HepG2 (cell line): ENCODE measurements around the gene OR10H1. TPM values are rescaled to one million over a fixed set of nuclear protein-coding genes. Genes with fewer than 3 reads are reported as not detected.

ENCODE experiments used
- ELF1 ChIP-seq: sonication (generic); formaldehyde crosslinking; IDR thresholded peaks from 2 replicates; pipeline ENCODE4 v1.4.0; 2020; ENCODE audit warnings: missing genetic modification reagents
- ELF4 ChIP-seq: sonication (generic); formaldehyde crosslinking; IDR thresholded peaks from 2 replicates; pipeline ENCODE4 v1.5.0; 2020; ENCODE audit warnings: missing genetic modification reagents, mild to moderate bottlenecking, moderate library complexity, borderline replicate concordance
- HNF4G ChIP-seq, 2 experiments: sonication (generic) in 1 of 2; formaldehyde crosslinking in 1 of 2; IDR thresholded peaks; 2 replicates each; pipeline versions ENCODE4 v1.4.0 to v1.6.1; 2011 to 2020; ENCODE audit warnings: borderline replicate concordance in 2 of 2, low read depth in 2 of 2, mild to moderate bottlenecking in 2 of 2, low read length in 1 of 2, missing genetic modification reagents in 1 of 2, moderate library complexity in 1 of 2
- ISX ChIP-seq: sonication (generic); formaldehyde crosslinking; conservative IDR thresholded peaks from 2 replicates; pipeline ENCODE4 v1.5.0; 2020; ENCODE audit warnings: missing genetic modification reagents
- MAFG ChIP-seq: sonication (generic); formaldehyde crosslinking; IDR thresholded peaks from 2 replicates; pipeline ENCODE4 v1.5.1; 2020; ENCODE audit warnings: mild to moderate bottlenecking, missing genetic modification reagents
- MIXL1 ChIP-seq: IDR thresholded peaks from 2 replicates; pipeline ENCODE4 v1.6.1; 2016
- MTERF4 ChIP-seq: sonication (generic); formaldehyde crosslinking; IDR thresholded peaks from 2 replicates; pipeline ENCODE4 v1.8.0; 2023; ENCODE audit warnings: mild to moderate bottlenecking, missing genetic modification reagents
- NFYC ChIP-seq: IDR thresholded peaks from 2 replicates; pipeline ENCODE4 v1.6.1; 2016; ENCODE audit warnings: missing genetic modification reagents, missing compliant biosample characterization
- RFX5 ChIP-seq: IDR thresholded peaks from 2 replicates; pipeline ENCODE4 v1.6.1; 2011; ENCODE audit warnings: low read depth, low read length, improper control_type of control experiment
- SMC3 ChIP-seq: IDR thresholded peaks from 2 replicates; pipeline ENCODE4 v1.6.1; 2011; ENCODE audit warnings: low read length, improper control_type of control experiment
- TAF1 ChIP-seq: sonication (generic); formaldehyde crosslinking; IDR thresholded peaks from 2 replicates; pipeline ENCODE4 v1.4.0; 2020; ENCODE audit warnings: missing genetic modification reagents
- ZNF10 ChIP-seq: sonication (generic); formaldehyde crosslinking; IDR thresholded peaks from 2 replicates; pipeline ENCODE4 v1.4.0; 2020; ENCODE audit warnings: mild to moderate bottlenecking, low read depth, missing genetic modification reagents, borderline replicate concordance
- ZNF329 ChIP-seq: sonication (generic); formaldehyde crosslinking; IDR thresholded peaks from 2 replicates; pipeline ENCODE4 v1.9.0; 2021; ENCODE audit warnings: low read depth, mild to moderate bottlenecking, missing genetic modification reagents
- ZNF629 ChIP-seq: sonication (generic); formaldehyde crosslinking; conservative IDR thresholded peaks from 2 replicates; pipeline ENCODE4 v1.5.0; 2020; ENCODE audit warnings: missing genetic modification reagents
- ZNF674 ChIP-seq: sonication (generic); formaldehyde crosslinking; IDR thresholded peaks from 2 replicates; pipeline ENCODE4 v1.5.0; 2020; ENCODE audit warnings: low read depth, mild to moderate bottlenecking, missing genetic modification reagents
- ZNF850 ChIP-seq: sonication (generic); formaldehyde crosslinking; conservative IDR thresholded peaks from 2 replicates; pipeline ENCODE4 v1.9.0; 2021; ENCODE audit warnings: mild to moderate bottlenecking, missing genetic modification reagents
- polyA plus RNA-seq, 8 experiments: library from polyadenylated mRNA; depleted of rRNA in 3 of 8; stranded (reverse) in 7 of 8; unstranded in 1 of 8; fragments of >200 nt; fragmentation: Illumina TruSeq in 4 of 8; extraction: Trizol in 4 of 8; gene quantifications; 2 replicates each; pipeline versions ENCODE4 v1.2.1 to v1.2.3, GENCODE V29; 2011 to 2016; ENCODE audit warnings: low read depth in 4 of 8, missing spikeins in 1 of 8, mixed read lengths in 1 of 8; ENCODE audit not compliant: insufficient read depth in 1 of 8
- total RNA-seq, 5 experiments: library from RNA; depleted of rRNA; stranded (reverse); fragments of >200 nt; fragmentation: Illumina TruSeq; extraction: Trizol; gene quantifications; 2 replicates each; pipeline ENCODE4 v1.2.3, GENCODE V29; 2016; ENCODE audit warnings: low read depth in 1 of 5
- TF ChIP-seq, protein P1 (sequence below): sonication (generic); formaldehyde crosslinking; conservative IDR thresholded peaks from 2 replicates; pipeline ENCODE4 v1.8.0; 2022; ENCODE audit warnings: missing genetic modification reagents
- TF ChIP-seq, protein P2 (sequence below): sonication (generic); formaldehyde crosslinking; IDR thresholded peaks from 2 replicates; pipeline ENCODE4 v1.4.0; 2020; ENCODE audit warnings: missing genetic modification reagents, mild to moderate bottlenecking, borderline replicate concordance
- TF ChIP-seq, protein P3 (sequence below): sonication (generic); formaldehyde crosslinking; IDR thresholded peaks from 2 replicates; pipeline ENCODE4 v1.4.0; 2020; ENCODE audit warnings: missing genetic modification reagents, borderline replicate concordance
- TF ChIP-seq, protein P4 (sequence below): IDR thresholded peaks from 2 replicates; pipeline ENCODE4 v1.6.1; 2016; ENCODE audit warnings: missing genetic modification reagents, missing compliant biosample characterization

Gene OR10H1
- total and polyA plus RNA-seq, 2 of the 13 experiments (the other 11 are each of a cell fraction or from before 2014, with no cell fraction given), result not detected

- TF ChIP-seq HNF4G (IDR thresholded peaks at IDR 0.05; ENCODE audit: borderline replicate concordance, low read depth, low read length) (no peak), HNF4G (CRISPR knock-in tag; IDR thresholded peaks at IDR 0.05; ENCODE audit: borderline replicate concordance, low read depth) (no peak), MAFG (no peak), ZNF674 (CRISPR knock-in tag) (no peak), TAF1 (no peak), ELF4 (CRISPR knock-in tag) (no peak; the same call in 1 of the 2 replicates), ZNF329 (CRISPR knock-in tag) (no peak), MIXL1 (CRISPR knock-in tag) (no peak), NFYC (no peak), RFX5 (no peak), ELF1 (no peak), SMC3 (no peak), ZNF10 (CRISPR knock-in tag) (no peak), MTERF4 (CRISPR knock-in tag) (peak; percentile 17; the same call in 1 of the 2 replicates), ZNF629 (CRISPR knock-in tag) (no peak), ISX (CRISPR knock-in tag) (no peak), ZNF850 (CRISPR knock-in tag) (no peak)
- TF ChIP-seq, protein P1, sequence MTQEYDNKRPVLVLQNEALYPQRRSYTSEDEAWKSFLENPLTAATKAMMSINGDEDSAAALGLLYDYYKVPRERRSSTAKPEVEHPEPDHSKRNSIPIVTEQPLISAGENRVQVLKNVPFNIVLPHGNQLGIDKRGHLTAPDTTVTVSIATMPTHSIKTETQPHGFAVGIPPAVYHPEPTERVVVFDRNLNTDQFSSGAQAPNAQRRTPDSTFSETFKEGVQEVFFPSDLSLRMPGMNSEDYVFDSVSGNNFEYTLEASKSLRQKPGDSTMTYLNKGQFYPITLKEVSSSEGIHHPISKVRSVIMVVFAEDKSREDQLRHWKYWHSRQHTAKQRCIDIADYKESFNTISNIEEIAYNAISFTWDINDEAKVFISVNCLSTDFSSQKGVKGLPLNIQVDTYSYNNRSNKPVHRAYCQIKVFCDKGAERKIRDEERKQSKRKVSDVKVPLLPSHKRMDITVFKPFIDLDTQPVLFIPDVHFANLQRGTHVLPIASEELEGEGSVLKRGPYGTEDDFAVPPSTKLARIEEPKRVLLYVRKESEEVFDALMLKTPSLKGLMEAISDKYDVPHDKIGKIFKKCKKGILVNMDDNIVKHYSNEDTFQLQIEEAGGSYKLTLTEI (CRISPR knock-in tag), result no peak
- TF ChIP-seq, protein P2, sequence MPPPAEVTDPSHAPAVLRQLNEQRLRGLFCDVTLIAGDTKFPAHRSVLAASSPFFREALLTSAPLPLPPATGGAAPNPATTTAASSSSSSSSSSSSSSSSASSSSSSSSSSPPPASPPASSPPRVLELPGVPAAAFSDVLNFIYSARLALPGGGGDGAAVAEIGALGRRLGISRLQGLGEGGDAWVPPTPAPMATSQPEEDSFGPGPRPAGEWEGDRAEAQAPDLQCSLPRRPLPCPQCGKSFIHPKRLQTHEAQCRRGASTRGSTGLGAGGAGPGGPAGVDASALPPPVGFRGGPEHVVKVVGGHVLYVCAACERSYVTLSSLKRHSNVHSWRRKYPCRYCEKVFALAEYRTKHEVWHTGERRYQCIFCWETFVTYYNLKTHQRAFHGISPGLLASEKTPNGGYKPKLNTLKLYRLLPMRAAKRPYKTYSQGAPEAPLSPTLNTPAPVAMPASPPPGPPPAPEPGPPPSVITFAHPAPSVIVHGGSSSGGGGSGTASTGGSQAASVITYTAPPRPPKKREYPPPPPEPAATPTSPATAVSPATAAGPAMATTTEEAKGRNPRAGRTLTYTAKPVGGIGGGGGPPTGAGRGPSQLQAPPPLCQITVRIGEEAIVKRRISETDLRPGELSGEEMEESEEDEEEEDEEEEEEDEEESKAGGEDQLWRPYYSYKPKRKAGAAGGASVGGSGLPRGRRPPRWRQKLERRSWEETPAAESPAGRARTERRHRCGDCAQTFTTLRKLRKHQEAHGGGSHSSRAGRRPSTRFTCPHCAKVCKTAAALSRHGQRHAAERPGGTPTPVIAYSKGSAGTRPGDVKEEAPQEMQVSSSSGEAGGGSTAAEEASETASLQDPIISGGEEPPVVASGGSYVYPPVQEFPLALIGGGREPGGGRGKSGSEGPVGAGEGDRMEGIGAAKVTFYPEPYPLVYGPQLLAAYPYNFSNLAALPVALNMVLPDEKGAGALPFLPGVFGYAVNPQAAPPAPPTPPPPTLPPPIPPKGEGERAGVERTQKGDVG, result no peak
- TF ChIP-seq, protein P3, sequence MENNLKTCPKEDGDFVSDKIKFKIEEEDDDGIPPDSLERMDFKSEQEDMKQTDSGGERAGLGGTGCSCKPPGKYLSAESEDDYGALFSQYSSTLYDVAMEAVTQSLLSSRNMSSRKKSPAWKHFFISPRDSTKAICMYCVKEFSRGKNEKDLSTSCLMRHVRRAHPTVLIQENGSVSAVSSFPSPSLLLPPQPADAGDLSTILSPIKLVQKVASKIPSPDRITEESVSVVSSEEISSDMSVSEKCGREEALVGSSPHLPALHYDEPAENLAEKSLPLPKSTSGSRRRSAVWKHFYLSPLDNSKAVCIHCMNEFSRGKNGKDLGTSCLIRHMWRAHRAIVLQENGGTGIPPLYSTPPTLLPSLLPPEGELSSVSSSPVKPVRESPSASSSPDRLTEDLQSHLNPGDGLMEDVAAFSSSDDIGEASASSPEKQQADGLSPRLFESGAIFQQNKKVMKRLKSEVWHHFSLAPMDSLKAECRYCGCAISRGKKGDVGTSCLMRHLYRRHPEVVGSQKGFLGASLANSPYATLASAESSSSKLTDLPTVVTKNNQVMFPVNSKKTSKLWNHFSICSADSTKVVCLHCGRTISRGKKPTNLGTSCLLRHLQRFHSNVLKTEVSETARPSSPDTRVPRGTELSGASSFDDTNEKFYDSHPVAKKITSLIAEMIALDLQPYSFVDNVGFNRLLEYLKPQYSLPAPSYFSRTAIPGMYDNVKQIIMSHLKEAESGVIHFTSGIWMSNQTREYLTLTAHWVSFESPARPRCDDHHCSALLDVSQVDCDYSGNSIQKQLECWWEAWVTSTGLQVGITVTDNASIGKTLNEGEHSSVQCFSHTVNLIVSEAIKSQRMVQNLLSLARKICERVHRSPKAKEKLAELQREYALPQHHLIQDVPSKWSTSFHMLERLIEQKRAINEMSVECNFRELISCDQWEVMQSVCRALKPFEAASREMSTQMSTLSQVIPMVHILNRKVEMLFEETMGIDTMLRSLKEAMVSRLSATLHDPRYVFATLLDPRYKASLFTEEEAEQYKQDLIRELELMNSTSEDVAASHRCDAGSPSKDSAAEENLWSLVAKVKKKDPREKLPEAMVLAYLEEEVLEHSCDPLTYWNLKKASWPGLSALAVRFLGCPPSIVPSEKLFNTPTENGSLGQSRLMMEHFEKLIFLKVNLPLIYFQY (CRISPR knock-in tag), result peak; percentile 63; the same call in 1 of the 2 replicates
- TF ChIP-seq, protein P4, sequence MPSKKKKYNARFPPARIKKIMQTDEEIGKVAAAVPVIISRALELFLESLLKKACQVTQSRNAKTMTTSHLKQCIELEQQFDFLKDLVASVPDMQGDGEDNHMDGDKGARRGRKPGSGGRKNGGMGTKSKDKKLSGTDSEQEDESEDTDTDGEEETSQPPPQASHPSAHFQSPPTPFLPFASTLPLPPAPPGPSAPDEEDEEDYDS (CRISPR knock-in tag), result peak; percentile 47
Observed at GRCh38 chr19:15837221-15837731, 21.8 kb upstream of the OR10H1 start (continued).
